OCI-LY1 (cell line): ENCODE data around the gene ADAMTS3.

Source experiments
- H2AFZ ChIP-seq: fragments of 200-600 bp; sonication (generic), shearing (Covaris generic); 2 replicates; pipeline ENCODE4 v1.6.0; 2014; ENCODE audit warnings: antibody characterized with exemption, mild to moderate bottlenecking, low read length
- H3F3A ChIP-seq: fragments of 200-600 bp; sonication (generic), shearing (Covaris generic); 2 replicates; pipeline ENCODE4 v1.6.0; 2014; ENCODE audit warnings: mild to moderate bottlenecking, antibody characterized with exemption, low read length, moderate library complexity; ENCODE audit not compliant: insufficient read depth
- H3K27ac ChIP-seq: fragments of 200-600 bp; sonication (generic); 2 replicates; pipeline ENCODE4 v1.5.1; 2014; ENCODE audit warnings: low read length, mixed run types, mild to moderate bottlenecking, low read depth; ENCODE audit not compliant: poor library complexity, severe bottlenecking
- H3K27me3 ChIP-seq: fragments of 200-600 bp; sonication (generic); 2 replicates; pipeline ENCODE4 v1.6.0; 2014; ENCODE audit warnings: antibody characterized with exemption, mild to moderate bottlenecking, low read length, moderate library complexity; ENCODE audit not compliant: insufficient read depth
- H3K36me3 ChIP-seq: fragments of 200-600 bp; sonication (generic); 2 replicates; pipeline ENCODE4 v1.6.1; 2014; ENCODE audit warnings: mild to moderate bottlenecking, antibody characterized with exemption, low read length, moderate library complexity, mixed read lengths; ENCODE audit not compliant: insufficient read depth
- H3K4me1 ChIP-seq: fragments of 200-600 bp; sonication (generic); 2 replicates; pipeline ENCODE4 v1.5.1; 2014; ENCODE audit warnings: mild to moderate bottlenecking, low read length, moderate library complexity; ENCODE audit not compliant: insufficient read depth, severe bottlenecking
- H3K4me2 ChIP-seq: fragments of 200-600 bp; sonication (generic), shearing (Covaris generic); 2 replicates; pipeline ENCODE4 v1.6.1; 2014; ENCODE audit warnings: low read length
- H3K4me3 ChIP-seq: fragments of 200-600 bp; sonication (generic); 2 replicates; pipeline ENCODE4 v1.5.1; 2014; ENCODE audit warnings: low read length, low read depth, mild to moderate bottlenecking, mixed read lengths; ENCODE audit not compliant: poor library complexity, severe bottlenecking
- H3K79me2 ChIP-seq: fragments of 200-600 bp; shearing (Covaris generic); 2 replicates; pipeline ENCODE4 v1.6.1; 2016; ENCODE audit warnings: mixed run types, low read length, mixed read lengths; ENCODE audit not compliant: insufficient read depth
- H3K9ac ChIP-seq: fragments of 200-600 bp; sonication (generic), shearing (Covaris generic); 2 replicates; pipeline ENCODE4 v1.6.1; 2014; ENCODE audit warnings: mild to moderate bottlenecking, low read length, mixed read lengths
- H3K9me2 ChIP-seq: fragments of 200-600 bp; sonication (generic), shearing (Covaris generic); 2 replicates; pipeline ENCODE4 v1.6.1; 2014; ENCODE audit warnings: low read depth, mild to moderate bottlenecking, low read length, mixed read lengths
- H3K9me3 ChIP-seq: fragments of 200-600 bp; shearing (Covaris generic); 2 replicates; pipeline ENCODE4 v1.6.1; 2014; ENCODE audit warnings: low read length, mixed read lengths
- H4K20me1 ChIP-seq: fragments of 200-600 bp; sonication (generic), shearing (Covaris generic); 2 replicates; pipeline ENCODE4 v1.6.0; 2016; ENCODE audit warnings: mild to moderate bottlenecking, low read length; ENCODE audit not compliant: insufficient read depth
- EZH2 ChIP-seq: fragments of 200-600 bp; sonication (generic), shearing (Covaris generic); IDR thresholded peaks from 2 replicates; pipeline ENCODE4 v1.8.0; 2017; ENCODE audit warnings: borderline replicate concordance, mixed run types, mild to moderate bottlenecking, antibody characterized with exemption, low read length, moderate library complexity, mixed read lengths
- TF ChIP-seq, protein P1 (sequence below): fragments of 200-600 bp; sonication (generic), shearing (Covaris generic); IDR thresholded peaks from 2 replicates; pipeline ENCODE4 v1.5.1; 2017; ENCODE audit warnings: mild to moderate bottlenecking, antibody characterized with exemption, low read length, moderate library complexity, mixed read lengths

Gene ADAMTS3

GRCh38 chr4:72286185-72286584 is 282.8 kb downstream of the ADAMTS3 start:
- Histone ChIP-seq H3K36me3 (no peaks in the 10 kb centered on the region), H4K20me1 (no peaks in the 10 kb centered on the region), H3K4me2 (no peak overlapping the region), H3F3A (no peaks in the 10 kb centered on the region), H3K79me2 (no peaks in the 10 kb centered on the region), H3K27me3 (no peaks in the 10 kb centered on the region), H3K9ac (no peak overlapping the region), H2AFZ (no peak overlapping the region), H3K9me2 (no peaks in the 10 kb centered on the region), H3K9me3 (no peaks in the 10 kb centered on the region), H3K27ac (no peak overlapping the region), H3K4me3 (no peak overlapping the region), H3K4me1 (no peaks in the 10 kb centered on the region)
- TF ChIP-seq EZH2 = no peak
- TF ChIP-seq, protein P1, sequence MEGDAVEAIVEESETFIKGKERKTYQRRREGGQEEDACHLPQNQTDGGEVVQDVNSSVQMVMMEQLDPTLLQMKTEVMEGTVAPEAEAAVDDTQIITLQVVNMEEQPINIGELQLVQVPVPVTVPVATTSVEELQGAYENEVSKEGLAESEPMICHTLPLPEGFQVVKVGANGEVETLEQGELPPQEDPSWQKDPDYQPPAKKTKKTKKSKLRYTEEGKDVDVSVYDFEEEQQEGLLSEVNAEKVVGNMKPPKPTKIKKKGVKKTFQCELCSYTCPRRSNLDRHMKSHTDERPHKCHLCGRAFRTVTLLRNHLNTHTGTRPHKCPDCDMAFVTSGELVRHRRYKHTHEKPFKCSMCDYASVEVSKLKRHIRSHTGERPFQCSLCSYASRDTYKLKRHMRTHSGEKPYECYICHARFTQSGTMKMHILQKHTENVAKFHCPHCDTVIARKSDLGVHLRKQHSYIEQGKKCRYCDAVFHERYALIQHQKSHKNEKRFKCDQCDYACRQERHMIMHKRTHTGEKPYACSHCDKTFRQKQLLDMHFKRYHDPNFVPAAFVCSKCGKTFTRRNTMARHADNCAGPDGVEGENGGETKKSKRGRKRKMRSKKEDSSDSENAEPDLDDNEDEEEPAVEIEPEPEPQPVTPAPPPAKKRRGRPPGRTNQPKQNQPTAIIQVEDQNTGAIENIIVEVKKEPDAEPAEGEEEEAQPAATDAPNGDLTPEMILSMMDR = peak; percentile 24; the same call in 1 of the 2 replicates

DNA sequence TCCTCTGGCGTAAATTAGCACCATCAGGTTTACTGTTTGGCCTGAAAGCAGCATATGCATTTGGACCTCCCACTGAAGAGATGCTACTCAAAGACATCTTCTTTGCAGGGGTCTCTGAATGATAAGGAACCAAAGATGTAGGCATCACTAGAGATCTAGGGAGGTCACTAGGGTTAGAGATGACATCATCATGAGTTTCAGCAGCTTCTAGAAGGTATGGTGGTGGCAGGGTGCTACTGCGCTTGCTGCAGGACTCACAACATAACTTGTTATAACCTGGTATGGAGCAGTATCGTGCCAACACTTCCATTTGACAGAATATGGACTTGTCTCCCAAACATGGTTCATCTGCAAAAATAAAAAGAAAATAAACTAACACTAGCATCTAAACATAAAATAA is 285.7 kb downstream of the ADAMTS3 start:
- H3K9ac ChIP-seq = no peak overlapping the region
- no peaks in the 10 kb centered on the region for H4K20me1 ChIP-seq
- H3K4me3 ChIP-seq = no peak overlapping the region
- no peaks in the 10 kb centered on the region for H3K79me2 ChIP-seq
- no peaks in the 10 kb centered on the region for H3F3A ChIP-seq
- H2AFZ ChIP-seq = no peak overlapping the region
- H3K27ac ChIP-seq = no peak overlapping the region
- H3K4me1 ChIP-seq = no peaks in the 10 kb centered on the region
- H3K9me2 ChIP-seq = no peaks in the 10 kb centered on the region
- no peaks in the 10 kb centered on the region for H3K9me3 ChIP-seq
- H3K4me2 ChIP-seq = no peak overlapping the region
- no peaks in the 10 kb centered on the region for H3K36me3 ChIP-seq
- H3K27me3 ChIP-seq = no peaks in the 10 kb centered on the region
- TF ChIP-seq EZH2 = no peak
- TF ChIP-seq, protein P1 = no peak

GRCh38 chr4:72280252-72280651 is 288.8 kb downstream of the ADAMTS3 start:
- H4K20me1 ChIP-seq = no peaks in the 10 kb centered on the region
- no peak overlapping the region for H3K4me3 ChIP-seq
- no peak overlapping the region for H2AFZ ChIP-seq
- no peak overlapping the region for H3K9ac ChIP-seq
- H3K27ac ChIP-seq = no peak overlapping the region
- no peaks in the 10 kb centered on the region for H3K9me3 ChIP-seq
- H3K9me2 ChIP-seq = no peaks in the 10 kb centered on the region
- no peaks in the 10 kb centered on the region for H3K27me3 ChIP-seq
- H3K79me2 ChIP-seq = no peaks in the 10 kb centered on the region
- H3K4me2 ChIP-seq = no peak overlapping the region
- H3K36me3 ChIP-seq = no peaks in the 10 kb centered on the region
- H3F3A ChIP-seq = no peaks in the 10 kb centered on the region
- H3K4me1 ChIP-seq = no peaks in the 10 kb centered on the region
- TF ChIP-seq, protein P1 = no peak
- TF ChIP-seq EZH2 = no peak
